HepG2 (cell line): Measurements from ENCODE around the gene FAM25A. TPM values are rescaled to one million over a fixed set of nuclear protein-coding genes. Genes with fewer than 3 reads are reported as not detected.

Source experiments
- CEBPB ChIP-seq: IDR thresholded peaks from 2 replicates; pipeline ENCODE4 v1.6.1; 2011; ENCODE audit warnings: low read depth, low read length, improper control_type of control experiment, borderline replicate concordance
- DPF2 ChIP-seq: sonication (generic); formaldehyde crosslinking; IDR thresholded peaks from 2 replicates; pipeline ENCODE4 v1.4.0; 2020; ENCODE audit warnings: mild to moderate bottlenecking, low read depth, missing genetic modification reagents, borderline replicate concordance
- EP300 ChIP-seq, 3 experiments: sonication (generic) in 1 of 3; formaldehyde crosslinking in 1 of 3; IDR thresholded peaks; 2 replicates each; pipeline versions ENCODE4 v1.5.1 to v1.6.1; 2011 to 2020; ENCODE audit warnings: low read depth in 2 of 3, low read length in 2 of 3, borderline replicate concordance in 1 of 3, improper control_type of control experiment in 1 of 3, mild to moderate bottlenecking in 1 of 3, missing genetic modification reagents in 1 of 3, moderate library complexity in 1 of 3
- ETV5 ChIP-seq: IDR thresholded peaks from 2 replicates; pipeline ENCODE4 v1.6.1; 2018; ENCODE audit warnings: missing biosample characterization, missing genetic modification reagents, inconsistent platforms, borderline replicate concordance
- FOXA3 ChIP-seq: IDR thresholded peaks from 2 replicates; pipeline ENCODE4 v1.6.1; 2016; ENCODE audit warnings: missing genetic modification reagents, missing compliant biosample characterization
- GATAD2A ChIP-seq: IDR thresholded peaks from 2 replicates; pipeline ENCODE4 v1.6.1; 2016
- KDM5B ChIP-seq: sonication (generic); formaldehyde crosslinking; IDR thresholded peaks from 2 replicates; pipeline ENCODE4 v1.4.0; 2020; ENCODE audit warnings: missing genetic modification reagents, mild to moderate bottlenecking, borderline replicate concordance
- KIAA2018 ChIP-seq: sonication (generic); formaldehyde crosslinking; IDR thresholded peaks from 2 replicates; pipeline ENCODE4 v1.5.0; 2020; ENCODE audit warnings: mild to moderate bottlenecking, missing genetic modification reagents, borderline replicate concordance
- MTA1 ChIP-seq: sonication (generic); formaldehyde crosslinking; IDR thresholded peaks from 2 replicates; pipeline ENCODE4 v1.4.0; 2020; ENCODE audit warnings: missing genetic modification reagents, mild to moderate bottlenecking, borderline replicate concordance
- RBFOX2 ChIP-seq: fragments of 200-400 bp; formaldehyde crosslinking; IDR thresholded peaks from 2 replicates; pipeline ENCODE4 v1.6.1; 2017; ENCODE audit warnings: low read depth, mild to moderate bottlenecking, low read length
- SETDB1 ChIP-seq: sonication (generic); formaldehyde crosslinking; IDR thresholded peaks from 2 replicates; pipeline ENCODE4 v1.5.1; 2020; ENCODE audit warnings: missing genetic modification reagents, mild to moderate bottlenecking, borderline replicate concordance
- SOX5 ChIP-seq: IDR thresholded peaks from 2 replicates; pipeline ENCODE4 v1.6.1; 2016; ENCODE audit warnings: borderline replicate concordance
- SOX6 ChIP-seq, 2 experiments: fragments of 450-650 bp in 1 of 2; sonication (generic) in 1 of 2; formaldehyde crosslinking in 1 of 2; IDR thresholded peaks; 2 replicates each; pipeline versions ENCODE4 v1.4.0 to v1.6.1; 2017 to 2020; ENCODE audit warnings: antibody characterized with exemption in 1 of 2, mild to moderate bottlenecking in 1 of 2, missing genetic modification reagents in 1 of 2
- SPEN ChIP-seq: sonication (generic); formaldehyde crosslinking; IDR thresholded peaks from 2 replicates; pipeline ENCODE4 v1.5.1; 2020; ENCODE audit warnings: low read depth, mild to moderate bottlenecking, missing genetic modification reagents
- SRSF9 ChIP-seq: fragments of 200-400 bp; formaldehyde crosslinking; IDR thresholded peaks from 2 replicates; pipeline ENCODE4 v1.6.1; 2018; ENCODE audit warnings: borderline replicate concordance, mild to moderate bottlenecking, low read depth, low read length; ENCODE audit not compliant: insufficient read depth, poor library complexity, severe bottlenecking
- TCF12 ChIP-seq, 2 experiments: fragments of 450-650 bp in 1 of 2; sonication (generic) in 1 of 2; formaldehyde crosslinking in 1 of 2; IDR thresholded peaks; 2 replicates each; pipeline versions ENCODE4 v1.6.1 to v1.8.0; 2017 to 2022; ENCODE audit warnings: antibody characterized with exemption in 1 of 2, mild to moderate bottlenecking in 1 of 2, missing genetic modification reagents in 1 of 2, moderate library complexity in 1 of 2
- ZBTB42 ChIP-seq: sonication (generic); formaldehyde crosslinking; IDR thresholded peaks from 2 replicates; pipeline ENCODE4 v1.5.0; 2020; ENCODE audit warnings: mild to moderate bottlenecking, missing genetic modification reagents
- ZBTB43 ChIP-seq: sonication (generic); formaldehyde crosslinking; conservative IDR thresholded peaks from 2 replicates; pipeline ENCODE4 v1.4.0; 2020; ENCODE audit warnings: missing genetic modification reagents
- ZNF674 ChIP-seq: sonication (generic); formaldehyde crosslinking; IDR thresholded peaks from 2 replicates; pipeline ENCODE4 v1.5.0; 2020; ENCODE audit warnings: low read depth, mild to moderate bottlenecking, missing genetic modification reagents
- polyA plus RNA-seq, 8 experiments: library from polyadenylated mRNA; depleted of rRNA in 3 of 8; stranded (reverse) in 7 of 8; unstranded in 1 of 8; fragments of >200 nt; fragmentation: Illumina TruSeq in 4 of 8; extraction: Trizol in 4 of 8; gene quantifications; 2 replicates each; pipeline versions ENCODE4 v1.2.1 to v1.2.3, GENCODE V29; 2011 to 2016; ENCODE audit warnings: low read depth in 4 of 8, missing spikeins in 1 of 8, mixed read lengths in 1 of 8; ENCODE audit not compliant: insufficient read depth in 1 of 8
- total RNA-seq, 5 experiments: library from RNA; depleted of rRNA; stranded (reverse); fragments of >200 nt; fragmentation: Illumina TruSeq; extraction: Trizol; gene quantifications; 2 replicates each; pipeline ENCODE4 v1.2.3, GENCODE V29; 2016; ENCODE audit warnings: low read depth in 1 of 5

FAM25A gene
- total and polyA plus RNA-seq, 2 of the 13 experiments (the other 11 are each of a cell fraction or from before 2014, with no cell fraction given) = not detected

- TF ChIP-seq KIAA2018 = no peak
- TF ChIP-seq CEBPB = peak; percentile 68; the same call in 1 of the 2 replicates
- TF ChIP-seq SRSF9 = no peak
- no peak for TF ChIP-seq ETV5 (CRISPR knock-in tag)
- TF ChIP-seq FOXA3 = 0 out of 2 replicates have a peak, but pooled peaks have one; percentile 31
- no peak for TF ChIP-seq DPF2
- no peak for TF ChIP-seq ZBTB43 (CRISPR knock-in tag)
- no peak for TF ChIP-seq MTA1 (CRISPR knock-in tag)
- no peak for TF ChIP-seq KDM5B (CRISPR knock-in tag)
- TF ChIP-seq ZNF674 (CRISPR knock-in tag) = no peak
- 0 out of 2 replicates have a peak, but pooled peaks have one; percentile 13 for TF ChIP-seq SOX5 (CRISPR knock-in tag)
- no peak for TF ChIP-seq ZBTB42 (CRISPR knock-in tag)
- no peak for TF ChIP-seq SETDB1 (CRISPR knock-in tag)
- TF ChIP-seq EP300 (IDR thresholded peaks at IDR 0.05; ENCODE audit: low read depth in 2 of 2, low read length in 2 of 2) = peak in 1 of 2 experiments; percentile 19; a peak in 1 of 4 replicates
- TF ChIP-seq EP300 (CRISPR knock-in tag; IDR thresholded peaks at IDR 0.05; ENCODE audit: borderline replicate concordance) = no peak
- no peak for TF ChIP-seq RBFOX2
- no peak for TF ChIP-seq TCF12 (IDR thresholded peaks at IDR 0.05)
- no peak for TF ChIP-seq TCF12 (CRISPR knock-in tag; IDR thresholded peaks at IDR 0.05)
- TF ChIP-seq SPEN = no peak
- TF ChIP-seq GATAD2A (CRISPR knock-in tag) = peak; percentile 49; the same call in 1 of the 2 replicates
- TF ChIP-seq SOX6 (IDR thresholded peaks at IDR 0.05) = no peak
- peak; percentile 24; the same call in 1 of the 2 replicates for TF ChIP-seq SOX6 (CRISPR knock-in tag; IDR thresholded peaks at IDR 0.05)
Measured at GRCh38 chr10:87060280-87060928, 40.3 kb downstream of the FAM25A start (continued).
